ENCODE measurements around the gene RASA3.

- TF ChIP-seq CTCF (IDR thresholded peaks at IDR 0.05; ENCODE audit: poor library complexity, severe bottlenecking), result no peak
- TF ChIP-seq REST (IDR thresholded peaks at IDR 0.05; ENCODE audit: borderline replicate concordance), result no peak
- TF ChIP-seq EP300 (conservative IDR thresholded peaks at IDR 0.05; ENCODE audit: poor library complexity, severe bottlenecking), result no peak
Measured at GRCh38 chr13:114088863-114089262, 43.6 kb downstream of the RASA3 start.
